Osteoblast (primary cell): ENCODE measurements around the gene CEP63. TPM values are rescaled to one million over a fixed set of nuclear protein-coding genes. Genes with fewer than 3 reads are reported as not detected.
A peak's percentile ranks its signal among the peaks of the same experiment; 100 is the strongest.

ENCODE experiments used
- DNase-seq: peaks from one replicate; pipeline ENCODE4 v3.0.0; 2011; ENCODE audit warnings: low spot score, mixed read lengths; ENCODE audit not compliant: insufficient read length; ENCODE audit errors: missing footprints
- H2AFZ ChIP-seq: 2 replicates; pipeline ENCODE4 v1.6.0; 2011; ENCODE audit warnings: mild to moderate bottlenecking, low read length
- H3K27ac ChIP-seq: 2 replicates; pipeline ENCODE4 v1.5.1; 2011; ENCODE audit warnings: mild to moderate bottlenecking, low read depth, low read length, moderate library complexity
- H3K27me3 ChIP-seq: 2 replicates; pipeline ENCODE4 v1.6.0; 2012; ENCODE audit warnings: mild to moderate bottlenecking, control low read depth, inconsistent platforms, low read length, moderate library complexity; ENCODE audit not compliant: insufficient read depth
- H3K36me3 ChIP-seq: 2 replicates; pipeline ENCODE4 v1.5.1; 2011; ENCODE audit warnings: mild to moderate bottlenecking, low read length, control low read depth, moderate library complexity; ENCODE audit not compliant: insufficient read depth
- H3K4me1 ChIP-seq: 2 replicates; pipeline ENCODE4 v1.5.1; 2011; ENCODE audit warnings: mild to moderate bottlenecking, low read length, control low read depth, moderate library complexity; ENCODE audit not compliant: insufficient read depth
- H3K4me2 ChIP-seq: 2 replicates; pipeline ENCODE4 v1.6.0; 2011; ENCODE audit warnings: mild to moderate bottlenecking, low read length; ENCODE audit not compliant: insufficient read depth
- H3K4me3 ChIP-seq: fragments of 200-600 bp; sonication (generic); 3 replicates; pipeline ENCODE4 v1.5.1; 2012; ENCODE audit warnings: mild to moderate bottlenecking, low read length, inconsistent platforms; ENCODE audit not compliant: insufficient read depth
- H3K79me2 ChIP-seq: 2 replicates; pipeline ENCODE4 v1.6.0; 2012; ENCODE audit warnings: mild to moderate bottlenecking, low read length, control low read depth, inconsistent platforms; ENCODE audit not compliant: insufficient read depth
- H3K9me3 ChIP-seq: 2 replicates; pipeline ENCODE4 v1.5.1; 2011; ENCODE audit warnings: low read depth, low read length, control low read depth
- H4K20me1 ChIP-seq: 2 replicates; pipeline ENCODE4 v1.6.0; 2012; ENCODE audit warnings: mild to moderate bottlenecking, low read length, control low read depth; ENCODE audit not compliant: insufficient read depth
- CTCF ChIP-seq: IDR thresholded peaks from 2 replicates; pipeline ENCODE4 v1.5.1; 2011; ENCODE audit warnings: mild to moderate bottlenecking, low read depth, low read length, moderate library complexity; ENCODE audit errors: extremely low read depth
- total RNA-seq: library from RNA; depleted of rRNA; stranded (reverse); fragments of >200 nt; gene quantifications from 2 replicates; pipeline ENCODE4 v1.2.3, GENCODE V29; 2012

The CEP63 gene
- total RNA-seq, 1 donor: 15.9 TPM

GRCh38 chr3:134527037-134527436, 41.2 kb downstream of the CEP63 start:
- Histone ChIP-seq H3K4me2 (no peak overlapping the region), H3K36me3 (no peaks in the 10 kb centered on the region), H3K4me3 (no peak overlapping the region), H2AFZ (no peak overlapping the region), H3K27me3 (no peaks in the 10 kb centered on the region), H3K79me2 (peaks cover 28% of the 10 kb centered on the region), H3K4me1 (no peaks in the 10 kb centered on the region), H3K9me3 (peaks cover 1% of the 10 kb centered on the region), H3K27ac (no peak overlapping the region), H4K20me1 (no peaks in the 10 kb centered on the region)
- TF ChIP-seq CTCF: peak; percentile 38
- DNase-seq: no peak

- TF ChIP-seq CTCF: no peak
- Histone ChIP-seq H3K79me2 (peaks cover 28% of the 10 kb centered on the region), H3K9me3 (peaks cover 1% of the 10 kb centered on the region), H3K27me3 (no peaks in the 10 kb centered on the region), H3K4me2 (no peak overlapping the region), H3K36me3 (no peaks in the 10 kb centered on the region), H3K27ac (no peak overlapping the region), H4K20me1 (no peaks in the 10 kb centered on the region), H3K4me3 (no peak overlapping the region), H3K4me1 (no peaks in the 10 kb centered on the region), H2AFZ (no peak overlapping the region)
- DNase-seq: no peak
Observed at GRCh38 chr3:134527538-134528186, 41.8 kb downstream of the CEP63 start.

- Histone ChIP-seq H3K4me1 (no peaks in the 10 kb centered on the region), H2AFZ (no peak overlapping the region), H3K9me3 (no peaks in the 10 kb centered on the region), H3K4me3 (no peak overlapping the region), H3K4me2 (no peak overlapping the region), H4K20me1 (no peaks in the 10 kb centered on the region), H3K36me3 (peaks cover 6% of the 10 kb centered on the region), H3K79me2 (no peaks in the 10 kb centered on the region), H3K27me3 (no peaks in the 10 kb centered on the region), H3K27ac (no peak overlapping the region)
- TF ChIP-seq CTCF: no peak
- no peak for DNase-seq
Observed at GRCh38 chr3:134533493-134533892, 47.6 kb downstream of the CEP63 start.

- no peak for DNase-seq
- no peak overlapping the region for H3K27ac ChIP-seq
Observed at GRCh38 chr3:134535186-134535970, 49.5 kb downstream of the CEP63 start.

More at GRCh38 chr3:134535186-134535970, 49.5 kb downstream of the CEP63 start:
- H3K27me3 ChIP-seq: no peaks in the 10 kb centered on the region
- no peak overlapping the region for H2AFZ ChIP-seq
- H3K9me3 ChIP-seq: no peaks in the 10 kb centered on the region
- H3K36me3 ChIP-seq: peaks cover 6% of the 10 kb centered on the region
- H3K4me3 ChIP-seq: no peak overlapping the region
- TF ChIP-seq CTCF: no peak
- H3K4me1 ChIP-seq: no peaks in the 10 kb centered on the region
- no peaks in the 10 kb centered on the region for H3K79me2 ChIP-seq
- no peak overlapping the region for H3K4me2 ChIP-seq
- no peaks in the 10 kb centered on the region for H4K20me1 ChIP-seq
